Measurements from ENCODE around the gene ZP3.

DNA sequence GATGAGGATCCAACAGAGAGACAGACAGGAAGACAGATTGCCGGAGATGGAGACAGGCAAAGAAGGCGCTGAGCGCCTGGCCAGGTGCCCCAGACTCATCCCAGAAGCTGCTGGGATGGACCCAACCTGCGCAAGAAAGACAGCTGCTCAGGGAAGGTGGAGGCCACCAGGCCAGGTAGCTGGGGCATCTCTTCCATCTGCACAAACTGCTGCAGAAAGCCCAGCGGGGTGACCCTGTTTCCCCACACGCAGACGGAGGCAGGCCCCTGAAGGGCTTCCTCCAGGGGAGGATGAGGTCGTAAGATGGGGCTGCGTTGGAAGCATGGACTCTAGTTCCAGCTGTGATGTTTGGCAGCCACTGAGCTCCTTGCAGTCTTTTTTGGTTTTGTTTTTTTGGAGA is 49.5 kb upstream of the ZP3 start:
- TF ChIP-seq, protein P1, sequence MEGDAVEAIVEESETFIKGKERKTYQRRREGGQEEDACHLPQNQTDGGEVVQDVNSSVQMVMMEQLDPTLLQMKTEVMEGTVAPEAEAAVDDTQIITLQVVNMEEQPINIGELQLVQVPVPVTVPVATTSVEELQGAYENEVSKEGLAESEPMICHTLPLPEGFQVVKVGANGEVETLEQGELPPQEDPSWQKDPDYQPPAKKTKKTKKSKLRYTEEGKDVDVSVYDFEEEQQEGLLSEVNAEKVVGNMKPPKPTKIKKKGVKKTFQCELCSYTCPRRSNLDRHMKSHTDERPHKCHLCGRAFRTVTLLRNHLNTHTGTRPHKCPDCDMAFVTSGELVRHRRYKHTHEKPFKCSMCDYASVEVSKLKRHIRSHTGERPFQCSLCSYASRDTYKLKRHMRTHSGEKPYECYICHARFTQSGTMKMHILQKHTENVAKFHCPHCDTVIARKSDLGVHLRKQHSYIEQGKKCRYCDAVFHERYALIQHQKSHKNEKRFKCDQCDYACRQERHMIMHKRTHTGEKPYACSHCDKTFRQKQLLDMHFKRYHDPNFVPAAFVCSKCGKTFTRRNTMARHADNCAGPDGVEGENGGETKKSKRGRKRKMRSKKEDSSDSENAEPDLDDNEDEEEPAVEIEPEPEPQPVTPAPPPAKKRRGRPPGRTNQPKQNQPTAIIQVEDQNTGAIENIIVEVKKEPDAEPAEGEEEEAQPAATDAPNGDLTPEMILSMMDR (IDR thresholded peaks at IDR 0.05), result no peak
- no peak for TF ChIP-seq POLR2A (IDR thresholded peaks at IDR 0.05)
